B cell (primary cell): ENCODE measurements around the gene CMYA5.

ENCODE experiments used
- CTCF ChIP-seq: fragments of 200-600 bp; IDR thresholded peaks from one replicate; pipeline ENCODE4 v1.8.0; 2022; ENCODE audit warnings: antibody characterized with exemption, mild to moderate bottlenecking
- EZH2 ChIP-seq: IDR thresholded peaks from 2 replicates; pipeline ENCODE4 v1.6.1; 2012; ENCODE audit warnings: borderline replicate concordance, low read depth, mild to moderate bottlenecking, moderate library complexity, low read length; ENCODE audit not compliant: insufficient read depth, poor library complexity, severe bottlenecking

GRCh38 chr5:79825802-79826201, 136.2 kb downstream of the CMYA5 start:
- no peak for TF ChIP-seq EZH2
- no peak for TF ChIP-seq CTCF
